EL (cell line): ENCODE results near the gene SETBP1.

Experiments
- DNase-seq: peaks from one replicate; pipeline ENCODE4 v3.0.0-alpha.2; 2016

Gene SETBP1

GRCh38 chr18:45090526-45091140 is 409.9 kb downstream of the SETBP1 start:
- DNase-seq, result no peak

DNA sequence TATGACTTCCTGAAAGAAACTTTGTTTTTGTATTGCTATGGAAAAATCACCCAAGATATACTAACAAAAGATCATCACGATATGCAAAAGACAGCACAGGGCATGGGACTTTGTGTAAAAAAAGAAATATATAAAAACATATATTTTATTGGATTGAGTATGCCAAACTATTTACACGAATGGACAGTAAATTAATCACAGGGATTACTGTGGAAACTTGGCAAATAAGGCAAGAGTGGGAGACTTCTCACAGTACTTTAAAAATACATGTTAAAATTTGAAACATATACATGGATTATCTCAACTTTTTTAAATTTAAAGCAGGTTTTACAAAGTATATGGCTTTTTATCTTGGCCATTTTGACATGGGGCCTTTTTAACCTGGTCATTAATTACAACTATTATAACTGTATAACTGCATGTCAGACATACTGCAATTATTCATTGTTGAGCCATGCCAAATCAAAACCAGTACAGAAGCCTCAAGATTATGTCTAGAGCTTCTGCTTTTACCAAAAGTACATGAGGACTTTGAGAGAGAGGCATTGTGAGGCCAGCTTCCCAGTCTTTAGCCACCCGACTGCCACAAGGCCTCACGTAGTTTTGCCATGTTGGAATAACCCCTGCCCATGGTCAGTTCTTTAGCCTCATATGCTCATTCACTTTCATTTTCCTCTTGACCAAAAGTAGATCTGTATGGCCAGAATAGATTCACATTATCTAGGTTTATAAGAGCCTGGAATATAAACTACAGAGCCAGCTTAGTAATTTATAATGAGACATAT is 419.8 kb downstream of the SETBP1 start:
- DNase-seq, result no peak

- no peak for DNase-seq
Observed at GRCh38 chr18:45102126-45102525, 421.4 kb downstream of the SETBP1 start.

- DNase-seq, result no peak
Observed at GRCh38 chr18:45102863-45103262, 422.2 kb downstream of the SETBP1 start.

DNA sequence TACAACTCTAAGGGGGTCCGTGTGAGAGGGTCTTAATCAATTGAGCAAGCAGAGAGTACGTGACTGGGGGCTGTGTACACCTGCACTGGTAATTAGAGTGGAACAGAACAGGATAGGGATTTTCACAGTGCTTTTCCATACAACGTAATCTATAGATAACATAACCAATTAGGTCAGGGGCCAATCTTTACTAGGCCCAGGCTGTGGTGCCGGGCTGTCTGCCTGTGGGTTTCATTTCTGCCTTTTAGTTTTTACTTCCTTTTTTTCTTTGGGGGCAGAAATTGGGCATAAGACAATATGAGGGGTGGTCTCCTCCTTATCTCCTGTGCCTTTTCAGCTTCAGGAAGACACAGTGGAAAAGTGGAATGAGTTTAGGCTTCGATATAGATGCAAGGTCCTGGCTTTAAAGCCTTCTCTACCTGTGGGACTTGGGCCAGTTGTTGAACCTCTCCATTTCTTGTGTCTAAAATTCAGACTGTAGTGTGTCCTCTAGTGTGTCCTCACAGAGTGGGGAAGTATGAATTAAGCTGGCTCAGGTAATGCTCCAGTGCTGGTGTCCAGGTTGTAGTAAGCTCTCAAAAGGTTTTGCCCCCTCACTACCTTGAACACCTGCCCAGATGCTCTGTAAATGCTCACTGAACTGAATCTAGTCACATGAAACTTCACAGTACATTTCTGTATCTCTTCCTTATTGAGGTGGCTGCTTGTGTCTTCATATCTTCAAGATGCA is 422.8 kb downstream of the SETBP1 start:
- no peak for DNase-seq

GRCh38 chr18:45104049-45104395 is 423.3 kb downstream of the SETBP1 start:
- no peak for DNase-seq

DNA sequence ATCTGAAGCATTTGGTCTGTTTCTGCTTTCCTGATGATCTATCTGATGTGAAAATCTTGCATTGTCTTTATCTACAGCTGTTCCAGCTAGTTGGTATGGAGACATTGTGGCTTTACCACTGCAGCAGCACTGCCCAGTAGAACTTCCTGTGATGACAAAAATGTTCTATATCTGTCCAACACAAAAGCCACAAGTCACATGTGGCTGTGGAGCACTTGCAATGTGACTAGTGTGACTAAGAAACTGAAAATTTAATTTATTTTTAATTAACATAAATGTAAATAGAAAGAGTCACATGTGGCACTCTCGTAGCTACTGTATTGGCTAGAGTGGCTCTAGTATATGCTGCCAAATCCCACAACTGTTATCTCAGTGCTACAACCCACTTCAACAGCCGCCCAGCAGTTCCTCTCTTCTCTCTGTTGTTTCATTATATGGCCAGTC is 425.7 kb downstream of the SETBP1 start:
- DNase-seq, result peak; percentile 4

DNA sequence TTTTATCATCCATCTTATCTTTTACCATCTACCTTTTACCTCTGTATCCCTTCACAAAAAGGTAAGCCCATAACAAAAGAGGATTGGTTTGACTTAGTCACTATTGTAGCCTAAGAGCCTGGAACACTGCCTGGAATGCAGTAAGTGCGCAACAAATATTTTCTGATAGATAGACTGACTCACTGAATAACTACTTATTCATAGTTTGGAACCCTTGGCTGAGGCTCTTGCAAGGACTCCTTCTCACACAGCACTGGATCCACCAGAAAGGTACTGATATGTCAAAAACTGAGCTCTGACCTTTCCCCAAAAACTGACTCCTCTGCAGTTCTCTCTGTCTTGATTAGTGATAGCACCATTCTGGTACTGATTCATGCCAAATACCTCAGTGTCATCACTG is 426.7 kb downstream of the SETBP1 start:
- peak; percentile 39 for DNase-seq

GRCh38 chr18:45108754-45109153 is 428.1 kb downstream of the SETBP1 start:
- DNase-seq, result no peak

- DNase-seq, result no peak
Observed at GRCh38 chr18:45109271-45109670, 428.6 kb downstream of the SETBP1 start.

GRCh38 chr18:45109706-45110105 is 429.0 kb downstream of the SETBP1 start:
- no peak for DNase-seq

DNA sequence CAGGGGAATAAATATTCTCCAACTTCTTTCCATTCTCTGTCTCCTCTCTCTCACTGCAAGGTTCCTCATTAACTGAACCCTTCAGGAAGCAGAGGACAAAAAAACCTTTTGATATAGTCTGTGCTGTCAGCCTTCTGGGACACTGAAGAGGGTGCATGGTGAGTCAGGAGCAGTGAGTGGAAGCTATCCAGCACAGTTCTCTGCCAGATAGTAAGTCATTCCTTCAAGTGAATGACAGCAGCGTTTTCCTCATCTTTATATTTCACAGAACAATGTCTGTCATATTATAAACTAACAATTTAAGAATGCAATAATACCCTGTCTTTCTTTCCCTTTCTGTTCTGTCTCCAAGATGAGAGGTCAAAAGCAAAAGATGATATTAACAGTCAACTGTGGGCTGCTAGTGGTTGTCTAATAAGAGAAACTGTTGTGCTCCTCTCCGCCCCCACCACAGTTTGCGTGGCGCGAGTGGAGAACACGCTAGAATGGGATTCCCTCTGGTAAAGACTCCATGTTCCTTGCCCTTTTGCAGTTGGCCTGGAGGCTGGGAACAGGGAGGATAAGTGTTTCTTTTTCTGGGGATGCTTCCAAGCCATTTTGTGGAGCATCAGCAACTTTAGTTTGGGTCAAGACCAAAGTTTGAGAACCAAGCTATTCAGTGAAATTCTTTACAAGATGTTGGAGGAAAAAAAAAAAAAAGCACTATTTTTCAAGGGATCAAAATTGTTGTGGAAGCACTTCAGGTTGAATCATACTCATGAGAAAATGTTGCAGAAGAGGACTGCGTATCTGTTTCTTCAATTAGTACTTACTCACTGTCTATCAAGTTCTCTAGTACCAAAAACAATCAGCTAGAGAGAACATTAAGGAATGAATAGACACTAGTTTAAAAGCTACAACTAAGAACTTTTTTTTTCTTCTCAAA is 430.2 kb downstream of the SETBP1 start:
- peak; percentile 3 for DNase-seq

DNA sequence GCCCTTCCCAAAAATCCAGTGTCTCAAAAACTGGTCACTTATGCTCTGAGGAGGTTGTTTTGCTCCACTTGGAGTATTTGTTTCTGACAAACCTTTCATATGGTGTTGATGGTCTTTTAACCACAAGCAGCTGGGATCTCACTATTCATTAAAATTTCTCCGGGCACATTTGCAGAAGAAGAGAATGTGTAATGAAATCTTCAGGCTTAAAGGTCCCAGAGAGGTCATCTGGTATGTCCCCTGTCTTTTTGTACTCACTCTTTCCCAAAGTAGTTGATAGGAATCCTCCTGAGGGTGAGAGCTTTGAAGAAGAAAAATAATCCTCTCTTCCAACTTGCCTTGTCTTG is 430.8 kb downstream of the SETBP1 start:
- no peak for DNase-seq

- DNase-seq, result no peak
Observed at GRCh38 chr18:45112682-45113081, 432.0 kb downstream of the SETBP1 start.

DNA sequence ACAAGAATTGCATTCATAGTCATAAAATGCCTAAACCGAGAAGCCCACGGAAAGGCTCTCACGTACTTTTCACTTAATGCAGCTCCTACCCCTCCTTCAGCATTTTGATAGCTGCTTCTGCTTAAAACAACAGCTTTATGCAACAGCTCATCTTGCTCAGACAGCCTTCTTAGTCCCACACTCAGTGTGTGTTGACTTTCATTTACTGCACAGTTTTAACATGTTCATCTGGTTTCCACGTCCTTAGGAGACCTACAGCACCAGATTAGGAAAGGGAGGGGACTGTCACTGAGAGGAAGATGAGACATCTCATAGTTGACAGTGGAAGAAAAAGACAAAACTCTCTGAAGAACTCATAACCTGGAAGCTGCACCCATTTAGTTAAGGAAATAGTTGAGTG is 435.4 kb downstream of the SETBP1 start:
- DNase-seq, result no peak
